HG03103 (cell line): ENCODE measurements around the gene IGFL1.
"Not testable (repeated sequence)": the region's sequence is repeated elsewhere in the genome, so short reads cannot be mapped to it uniquely, and the experiment has no call there.

Source experiments
- ATAC-seq: cut with Tn5 transposase; IDR thresholded peaks from one replicate; pipeline ENCODE4 v1.9.1; 2021; ENCODE audit warnings: low read depth; ENCODE audit not compliant: unreplicated experiment

The IGFL1 gene

DNA sequence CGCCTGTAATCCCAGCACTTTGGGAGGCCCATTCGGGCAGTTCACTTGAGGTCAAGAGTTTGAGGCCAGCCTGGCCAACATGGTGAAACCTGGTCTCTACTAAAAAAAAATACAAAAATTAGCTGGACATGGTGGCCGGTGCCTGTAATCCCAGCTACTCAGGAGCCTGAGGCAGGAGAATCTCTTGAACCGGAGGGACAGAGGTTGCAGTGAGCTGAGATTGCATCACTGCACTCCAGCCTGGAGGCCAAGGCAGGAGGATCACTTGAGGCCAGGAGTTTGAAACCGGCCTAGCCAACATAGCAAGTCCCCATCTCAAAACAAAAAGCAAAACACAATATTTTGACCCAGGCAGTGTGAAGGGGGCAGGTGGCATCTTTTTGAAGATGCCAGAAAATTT, 35.3 kb downstream of the IGFL1 start:
- ATAC-seq: not testable (repeated sequence)

GRCh38 chr19:46265217-46265828, 35.8 kb downstream of the IGFL1 start:
- no peak for ATAC-seq

DNA sequence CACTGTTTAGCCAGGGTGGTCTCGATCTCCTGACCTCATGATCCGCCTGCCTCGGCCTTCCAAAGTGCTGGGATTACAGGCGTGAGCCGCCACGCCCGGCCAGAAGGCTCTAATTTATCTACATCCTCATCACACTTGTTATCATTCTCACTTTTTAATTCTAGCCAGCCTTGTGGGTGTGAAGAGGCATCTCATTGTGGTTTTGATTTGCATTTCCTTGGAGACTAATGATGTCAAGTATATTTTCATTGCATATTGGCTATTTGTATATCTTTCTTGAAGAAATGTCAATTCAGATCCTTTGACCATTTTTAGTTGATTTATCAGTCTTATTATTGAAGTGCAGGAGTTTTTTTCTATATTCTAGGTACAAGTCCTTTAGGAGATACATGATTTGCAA, 39.6 kb downstream of the IGFL1 start:
- ATAC-seq: no peak

DNA sequence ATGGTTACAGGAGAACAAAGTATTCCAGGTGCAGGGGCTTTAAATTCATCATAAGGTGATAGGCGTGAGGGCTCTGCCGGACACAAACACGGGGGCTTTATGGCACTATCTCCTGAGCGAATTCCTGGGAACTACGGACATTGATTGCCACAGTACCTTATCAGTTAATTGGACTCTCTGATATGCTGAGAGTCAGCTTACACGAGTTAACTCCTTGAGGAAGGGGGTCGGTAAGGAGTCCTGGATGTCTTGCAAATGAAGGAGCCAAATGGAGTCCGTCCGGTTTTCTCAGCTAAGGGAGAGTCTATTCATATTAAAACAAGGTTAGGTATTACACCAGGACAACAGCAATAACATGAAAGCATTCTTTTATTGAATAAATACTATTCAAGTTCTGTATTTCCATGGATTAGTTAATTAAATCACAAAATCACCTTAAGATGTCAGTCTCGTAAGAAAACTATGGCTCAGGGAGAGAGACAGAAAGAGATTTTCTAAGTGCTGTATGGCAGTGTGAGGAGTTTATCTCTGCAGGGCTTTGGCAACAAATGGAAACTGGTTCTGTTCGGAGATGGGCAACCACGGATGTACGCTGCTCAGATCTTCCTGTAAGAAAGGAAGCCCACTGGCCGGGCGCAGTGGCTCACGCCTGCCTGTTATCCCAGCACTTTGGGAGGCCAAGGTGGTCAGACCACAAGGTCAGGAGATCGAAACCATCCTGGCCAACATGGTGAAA, 41.1 kb downstream of the IGFL1 start:
- no peak for ATAC-seq

- no peak for ATAC-seq
These were observed 42.1 kb downstream of the IGFL1 start for GRCh38 chr19:46271481-46272197.

DNA sequence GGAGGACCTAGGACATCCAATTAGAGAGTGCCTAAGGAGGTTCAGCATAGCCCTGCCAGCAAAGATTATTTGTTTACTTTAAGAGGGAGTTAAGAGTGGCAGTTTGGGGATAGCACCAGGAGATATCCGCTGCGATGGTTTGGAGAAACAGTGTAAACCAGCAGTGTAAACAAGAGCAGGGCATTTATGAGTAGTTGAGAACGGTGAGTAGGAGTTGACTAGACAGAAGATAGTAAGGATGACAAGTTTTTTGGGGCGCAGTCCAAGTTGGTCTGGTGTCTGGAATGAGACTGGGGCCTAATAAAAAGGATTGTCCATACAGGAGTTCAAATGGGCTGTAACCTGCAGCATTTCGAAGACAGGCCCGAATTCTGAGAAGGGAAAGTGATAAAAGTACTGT, 44.4 kb downstream of the IGFL1 start:
- not testable (repeated sequence) for ATAC-seq

DNA sequence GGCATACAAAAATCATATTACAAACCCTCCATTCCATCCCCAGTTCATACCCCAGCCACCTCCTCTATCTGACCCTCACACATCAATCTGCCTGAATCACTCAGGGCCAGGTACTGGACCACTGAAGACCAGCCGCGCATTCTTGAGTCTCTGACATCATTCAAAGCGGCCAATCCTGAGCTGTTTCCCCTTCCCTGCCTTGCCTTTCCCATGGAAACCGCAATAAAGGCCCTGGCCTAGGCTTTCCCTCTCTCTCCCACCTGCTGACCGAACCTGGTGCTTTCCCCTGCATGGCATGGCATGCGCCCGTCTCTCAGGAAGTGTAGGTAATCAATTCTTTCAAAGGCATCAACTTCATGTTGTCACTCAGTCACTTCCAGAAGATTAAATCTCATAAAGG, 49.6 kb downstream of the IGFL1 start:
- ATAC-seq: no peak
